Kidney (tissue), 14 donors: ENCODE data around the gene RFPL3. TPM values are rescaled to one million over a fixed set of nuclear protein-coding genes. Genes with fewer than 3 reads are reported as not detected.

Experiments used
- DNase-seq, 5 donors: peaks; one replicate each; pipeline ENCODE4 v3.0.0-alpha.2; 2013 to 2020
- FAIRE-seq: peaks from 2 replicates; lab custom pipeline; 2012; peaks lifted over from hg19 to GRCh38; lab: Jason Lieb, UNC
- H3K27ac ChIP-seq, 2 donors: one replicate each; pipeline ENCODE4 v1.7.0; 2013; ENCODE audit warnings: low read depth in 2 of 2, low read length in 2 of 2, inconsistent platforms in 1 of 2
- H3K27me3 ChIP-seq: one replicate; pipeline ENCODE4 v1.7.1; 2013; ENCODE audit warnings: low read length, inconsistent platforms; ENCODE audit not compliant: control insufficient read depth, insufficient read depth
- H3K36me3 ChIP-seq, 3 donors: one replicate each; pipeline versions ENCODE4 v1.7.0 to v1.7.1; 2013; ENCODE audit warnings: low read length in 3 of 3, control low read depth in 1 of 3, inconsistent platforms in 1 of 3; ENCODE audit not compliant: insufficient read depth in 3 of 3, control insufficient read depth in 2 of 3
- H3K4me1 ChIP-seq, 3 donors: one replicate each; pipeline versions ENCODE4 v1.7.0 to v1.7.1; 2013; ENCODE audit warnings: low read length in 3 of 3, inconsistent platforms in 1 of 3, low read depth in 1 of 3; ENCODE audit not compliant: control insufficient read depth in 2 of 3, insufficient read depth in 2 of 3
- H3K4me3 ChIP-seq, 3 donors: one replicate each; pipeline versions ENCODE4 v1.7.0 to v1.8.1; 2013; ENCODE audit warnings: low read length in 3 of 3, control low read depth in 1 of 3, inconsistent platforms in 1 of 3
- H3K9ac ChIP-seq, 3 donors: one replicate each; pipeline versions ENCODE4 v1.7.0 to v1.7.1; 2013; ENCODE audit warnings: low read length in 3 of 3, control low read depth in 1 of 3, inconsistent platforms in 1 of 3
- H3K9me3 ChIP-seq, 3 donors: one replicate each; pipeline versions ENCODE4 v1.7.0 to v1.7.1; 2013; ENCODE audit warnings: low read length in 3 of 3, control low read depth in 1 of 3, inconsistent platforms in 1 of 3; ENCODE audit not compliant: control insufficient read depth in 2 of 3, insufficient read depth in 1 of 3
- intact Hi-C: fragments of 100-400 bp; cut with DNase I; formaldehyde crosslinking; loops from one replicate; pipeline ENCODE4 v1.11.1; 2022
- polyA plus RNA-seq: library from polyadenylated mRNA; stranded (reverse); fragments of 350-450 nt; fragmentation: Illumina TruSeq; extraction: RNeasy Lipid Tissue Mini Kit (QIAGEN cat#74804); gene quantifications from one replicate; pipeline ENCODE4 v1.2.3, GENCODE V29; 2014; ENCODE audit warnings: low read depth, low replicate concordance; ENCODE audit not compliant: insufficient read depth
- total RNA-seq: library from RNA; stranded (reverse); fragmentation: NEBNext Ultra II Directional; extraction: Animal tissue kit (Norgen Biotek cat#: 25700); gene quantifications from one replicate; pipeline ENCODE4 v1.2.1, GENCODE V29; 2021
- TF ChIP-seq, protein P1 (sequence below): IDR thresholded peaks from 3 replicates; pipeline ENCODE4 v1.5.1; 2012; ENCODE audit warnings: mild to moderate bottlenecking, moderate library complexity, borderline replicate concordance; ENCODE audit not compliant: insufficient read depth; ENCODE audit errors: extremely low read depth
- donor health status: control.
- donor health status: control.
- donor health status: control.
- donor health status: control.
- donor health status: control.
- donor health status: DM: yes; HTN: yes; CAD: no.
- donor health status: Normal renal cell carcinoma (clear cell type).

Gene RFPL3
- total and polyA plus RNA-seq, 2 donors from 2014 or later: not detected

GRCh38 chr22:32331918-32332725 is 25.5 kb upstream of the RFPL3 start:
- H3K9me3 ChIP-seq: no peaks in the 10 kb centered on the region
- no peak overlapping the region for H3K4me3 ChIP-seq
- no peak overlapping the region for H3K9ac ChIP-seq
- intact Hi-C loops: no loop called here
- TF ChIP-seq, protein P1, sequence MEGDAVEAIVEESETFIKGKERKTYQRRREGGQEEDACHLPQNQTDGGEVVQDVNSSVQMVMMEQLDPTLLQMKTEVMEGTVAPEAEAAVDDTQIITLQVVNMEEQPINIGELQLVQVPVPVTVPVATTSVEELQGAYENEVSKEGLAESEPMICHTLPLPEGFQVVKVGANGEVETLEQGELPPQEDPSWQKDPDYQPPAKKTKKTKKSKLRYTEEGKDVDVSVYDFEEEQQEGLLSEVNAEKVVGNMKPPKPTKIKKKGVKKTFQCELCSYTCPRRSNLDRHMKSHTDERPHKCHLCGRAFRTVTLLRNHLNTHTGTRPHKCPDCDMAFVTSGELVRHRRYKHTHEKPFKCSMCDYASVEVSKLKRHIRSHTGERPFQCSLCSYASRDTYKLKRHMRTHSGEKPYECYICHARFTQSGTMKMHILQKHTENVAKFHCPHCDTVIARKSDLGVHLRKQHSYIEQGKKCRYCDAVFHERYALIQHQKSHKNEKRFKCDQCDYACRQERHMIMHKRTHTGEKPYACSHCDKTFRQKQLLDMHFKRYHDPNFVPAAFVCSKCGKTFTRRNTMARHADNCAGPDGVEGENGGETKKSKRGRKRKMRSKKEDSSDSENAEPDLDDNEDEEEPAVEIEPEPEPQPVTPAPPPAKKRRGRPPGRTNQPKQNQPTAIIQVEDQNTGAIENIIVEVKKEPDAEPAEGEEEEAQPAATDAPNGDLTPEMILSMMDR: no peak
- H3K27ac ChIP-seq: no peak overlapping the region
- no peak for FAIRE-seq
- H3K27me3 ChIP-seq: no peaks in the 10 kb centered on the region
- peak in 2 of 5 donors; percentile 34 to 48 for DNase-seq
- H3K4me1 ChIP-seq: peaks cover 0 to 2% (median 0%) of the 10 kb centered on the region in 3 donors
- no peaks in the 10 kb centered on the region for H3K36me3 ChIP-seq

GRCh38 chr22:32333141-32333768 is 24.4 kb upstream of the RFPL3 start:
- Histone ChIP-seq H3K27me3 (no peaks in the 10 kb centered on the region), H3K36me3 (no peaks in the 10 kb centered on the region), H3K27ac (no peak overlapping the region), H3K4me1 (peaks cover 0 to 2% (median 0%) of the 10 kb centered on the region in 3 donors), H3K9me3 (no peaks in the 10 kb centered on the region), H3K9ac (no peak overlapping the region), H3K4me3 (no peak overlapping the region)
- TF ChIP-seq, protein P1: no peak
- DNase-seq: peak in 1 of 5 donors; percentile 23
- intact Hi-C loops: no loop called here
- no peak for FAIRE-seq

DNA sequence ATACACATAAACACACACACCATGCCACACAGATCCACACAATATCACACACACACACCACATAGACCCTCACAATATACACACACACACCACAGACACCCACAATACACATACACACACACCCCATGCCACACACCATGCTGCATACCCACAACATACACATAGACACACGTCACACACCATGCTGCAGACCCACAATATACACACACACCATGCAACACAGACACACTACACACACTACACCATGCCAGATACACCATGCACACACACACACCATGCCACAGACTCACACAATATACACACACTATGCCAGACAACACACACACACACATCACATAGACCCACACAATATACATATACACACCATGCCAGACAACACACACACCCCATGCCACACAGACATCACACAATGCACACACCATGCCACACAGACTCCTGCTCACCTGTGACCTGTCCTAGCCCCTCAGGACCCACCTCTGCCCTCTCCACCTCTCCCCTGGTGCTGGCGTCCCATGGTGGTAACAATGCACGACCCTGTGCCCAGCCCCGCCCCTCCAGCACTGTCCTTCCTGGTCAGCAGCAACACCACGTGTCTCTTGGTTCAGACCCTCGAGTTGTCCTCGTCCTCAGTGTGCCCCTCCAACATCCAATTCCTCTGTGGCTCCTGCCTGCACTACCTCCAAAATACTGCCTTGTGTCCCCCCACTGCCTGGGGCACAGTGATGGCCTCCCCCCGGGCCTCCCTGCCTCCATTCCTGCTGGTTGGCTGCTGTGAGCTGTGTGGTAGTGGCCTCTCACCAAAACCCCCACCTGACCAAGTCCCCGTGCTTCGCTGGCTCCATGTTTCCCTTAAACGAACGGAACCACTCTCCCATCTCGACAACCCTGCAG is 23.7 kb upstream of the RFPL3 start:
- H3K9ac ChIP-seq: peak overlapping the region in 1 of 3 donors; percentile 5
- TF ChIP-seq, protein P1: no peak
- DNase-seq: peak in 1 of 5 donors; percentile 28

More for the DNA sequence above, 23.7 kb upstream of the RFPL3 start:
- peaks cover 0 to 2% (median 0%) of the 10 kb centered on the region in 3 donors for H3K4me1 ChIP-seq
- intact Hi-C loops: no loop called here
- no peaks in the 10 kb centered on the region for H3K9me3 ChIP-seq
- no peak for FAIRE-seq
- H3K27ac ChIP-seq: no peak overlapping the region
- H3K36me3 ChIP-seq: no peaks in the 10 kb centered on the region
- peak overlapping the region in 1 of 3 donors; percentile 3 for H3K4me3 ChIP-seq
- H3K27me3 ChIP-seq: no peaks in the 10 kb centered on the region
